GM12892 (cell line): ENCODE results near the gene NAALADL2.
"Not testable (repeated sequence)": the region's sequence is repeated elsewhere in the genome, so short reads cannot be mapped to it uniquely, and the experiment has no call there.

ENCODE experiments used
- DNase-seq: peaks from one replicate; pipeline ENCODE4 v3.0.0; 2011; ENCODE audit not compliant: insufficient read length
- FAIRE-seq: peaks from 2 replicates; lab custom pipeline; 2011; peaks lifted over from hg19 to GRCh38; lab: Jason Lieb, UNC
- POLR2A ChIP-seq: IDR thresholded peaks from 2 replicates; pipeline ENCODE4 v1.6.1; 2011; ENCODE audit warnings: low read depth, low read length, control low read depth
- POLR2AphosphoS5 ChIP-seq: IDR thresholded peaks from 2 replicates; pipeline ENCODE4 v1.6.1; 2011; ENCODE audit warnings: low read depth, low read length, control low read depth
- TAF1 ChIP-seq: IDR thresholded peaks from 2 replicates; pipeline ENCODE4 v1.6.1; 2011; ENCODE audit warnings: low read depth, mild to moderate bottlenecking, control low read depth, low read length, borderline replicate concordance

The NAALADL2 gene

GRCh38 chr3:175502155-175502554 is 643.0 kb downstream of the NAALADL2 start:
- DNase-seq (no peak), FAIRE-seq (no peak)
- no peak for TF ChIP-seq POLR2A
- TF ChIP-seq POLR2AphosphoS5, result no peak
- TF ChIP-seq TAF1, result no peak

- DNase-seq (no peak), FAIRE-seq (no peak)
- TF ChIP-seq POLR2AphosphoS5 (no peak), TAF1 (no peak), POLR2A (no peak)
Measured at GRCh38 chr3:175511219-175511785, 652.2 kb downstream of the NAALADL2 start.

GRCh38 chr3:175512700-175513099 is 653.6 kb downstream of the NAALADL2 start:
- no peak for FAIRE-seq
- no peak for DNase-seq
- TF ChIP-seq POLR2AphosphoS5, result no peak
- TF ChIP-seq TAF1, result no peak
- TF ChIP-seq POLR2A, result no peak

GRCh38 chr3:175518459-175518858 is 659.3 kb downstream of the NAALADL2 start:
- TF ChIP-seq POLR2AphosphoS5, result no peak
- no peak for TF ChIP-seq POLR2A
- TF ChIP-seq TAF1, result no peak
- FAIRE-seq, result no peak

GRCh38 chr3:175521406-175521805 is 662.3 kb downstream of the NAALADL2 start:
- no peak for FAIRE-seq
- DNase-seq, result no peak
- TF ChIP-seq POLR2A (no peak), TAF1 (no peak), POLR2AphosphoS5 (no peak)

More at GRCh38 chr3:175518459-175518858, 659.3 kb downstream of the NAALADL2 start:
- no peak for DNase-seq

GRCh38 chr3:175526191-175526590 is 667.1 kb downstream of the NAALADL2 start:
- no peak for TF ChIP-seq POLR2A
- no peak for TF ChIP-seq TAF1
- TF ChIP-seq POLR2AphosphoS5, result no peak
- DNase-seq, result no peak
- no peak for FAIRE-seq

- TF ChIP-seq TAF1, result no peak
- no peak for DNase-seq
- no peak for FAIRE-seq
Measured at GRCh38 chr3:175526609-175527280, 667.6 kb downstream of the NAALADL2 start.

- FAIRE-seq, DNase-seq: not testable (repeated sequence)
Measured at GRCh38 chr3:175528693-175529092, 669.6 kb downstream of the NAALADL2 start.

GRCh38 chr3:175535351-175535750 is 676.2 kb downstream of the NAALADL2 start:
- DNase-seq (no peak), FAIRE-seq (no peak)
- TF ChIP-seq POLR2A, result no peak
- TF ChIP-seq POLR2AphosphoS5, result no peak
- no peak for TF ChIP-seq TAF1

GRCh38 chr3:175546115-175546514 is 687.0 kb downstream of the NAALADL2 start:
- DNase-seq, result no peak
- FAIRE-seq, result no peak
- TF ChIP-seq POLR2A, result no peak
- TF ChIP-seq POLR2AphosphoS5, result no peak
- TF ChIP-seq TAF1, result no peak

- TF ChIP-seq TAF1, result no peak
- no peak for TF ChIP-seq POLR2A
- no peak for TF ChIP-seq POLR2AphosphoS5
- DNase-seq (no peak), FAIRE-seq (no peak)
Measured at GRCh38 chr3:175552929-175553328, 693.8 kb downstream of the NAALADL2 start.

GRCh38 chr3:175554801-175555200 is 695.7 kb downstream of the NAALADL2 start:
- no peak for DNase-seq
- no peak for FAIRE-seq
- TF ChIP-seq TAF1 (no peak), POLR2A (no peak), POLR2AphosphoS5 (no peak)

GRCh38 chr3:175558261-175558660 is 699.1 kb downstream of the NAALADL2 start:
- TF ChIP-seq POLR2A (no peak), TAF1 (no peak), POLR2AphosphoS5 (no peak)
- no peak for FAIRE-seq
- no peak for DNase-seq

- no peak for DNase-seq
- TF ChIP-seq POLR2A, result no peak
- no peak for TF ChIP-seq TAF1
- no peak for TF ChIP-seq POLR2AphosphoS5
- no peak for FAIRE-seq
Measured at GRCh38 chr3:175564363-175564762, 705.2 kb downstream of the NAALADL2 start.
